ENCODE data around the gene CRTC3.

DNA sequence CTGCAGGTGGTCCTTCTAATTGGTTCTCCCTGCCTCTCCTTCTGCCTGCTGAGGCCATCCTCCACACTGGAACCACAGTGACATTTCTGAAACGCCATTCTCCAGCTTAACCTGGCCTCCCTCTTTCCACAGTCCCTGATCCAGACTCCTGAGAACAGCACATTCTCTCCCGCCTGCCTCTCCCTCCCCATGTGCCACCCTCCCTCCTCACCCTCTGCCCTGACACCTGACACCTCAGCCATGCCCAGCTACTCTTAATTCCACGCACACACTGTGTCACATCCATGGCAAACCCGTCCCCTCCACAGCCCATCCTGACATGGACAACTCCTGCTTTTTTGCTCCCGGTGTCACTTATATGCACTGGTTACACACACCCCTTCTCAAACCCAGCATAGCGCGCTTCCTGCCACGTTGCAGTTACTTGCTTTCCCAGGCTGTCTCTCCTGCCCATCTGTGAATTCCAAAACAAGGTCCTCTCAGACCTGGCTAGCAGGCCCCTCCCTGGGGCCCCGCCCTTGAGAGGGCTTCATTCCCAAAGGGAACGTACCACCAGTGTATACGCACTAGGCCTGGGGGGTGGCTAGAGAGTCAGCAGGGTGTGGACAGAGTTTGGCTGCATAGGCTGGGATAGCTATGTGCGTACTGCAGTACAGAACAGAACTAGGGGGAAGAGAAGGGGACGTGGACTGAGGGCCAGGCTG, 94.7 kb downstream of the CRTC3 start:
- TF ChIP-seq SUZ12 (IDR thresholded peaks at IDR 0.05) (no peak), SP1 (IDR thresholded peaks at IDR 0.05) (no peak), FOXA1 (IDR thresholded peaks at IDR 0.05) (no peak), LEF1 (IDR thresholded peaks at IDR 0.05; ENCODE audit: borderline replicate concordance) (no peak), BHLHE40 (IDR thresholded peaks at IDR 0.05; ENCODE audit: borderline replicate concordance) (no peak), TARDBP (IDR thresholded peaks at IDR 0.05) (no peak), ARNT (IDR thresholded peaks at IDR 0.05) (no peak), ZNF384 (IDR thresholded peaks at IDR 0.05) (no peak), FOXM1 (IDR thresholded peaks at IDR 0.05; ENCODE audit: borderline replicate concordance) (no peak), FOXK2 (IDR thresholded peaks at IDR 0.05) (no peak), ELF4 (IDR thresholded peaks at IDR 0.05) (no peak), CTBP1 (IDR thresholded peaks at IDR 0.05; ENCODE audit: borderline replicate concordance) (no peak)
- TF ChIP-seq, protein P1, sequence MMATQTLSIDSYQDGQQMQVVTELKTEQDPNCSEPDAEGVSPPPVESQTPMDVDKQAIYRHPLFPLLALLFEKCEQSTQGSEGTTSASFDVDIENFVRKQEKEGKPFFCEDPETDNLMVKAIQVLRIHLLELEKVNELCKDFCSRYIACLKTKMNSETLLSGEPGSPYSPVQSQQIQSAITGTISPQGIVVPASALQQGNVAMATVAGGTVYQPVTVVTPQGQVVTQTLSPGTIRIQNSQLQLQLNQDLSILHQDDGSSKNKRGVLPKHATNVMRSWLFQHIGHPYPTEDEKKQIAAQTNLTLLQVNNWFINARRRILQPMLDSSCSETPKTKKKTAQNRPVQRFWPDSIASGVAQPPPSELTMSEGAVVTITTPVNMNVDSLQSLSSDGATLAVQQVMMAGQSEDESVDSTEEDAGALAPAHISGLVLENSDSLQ (IDR thresholded peaks at IDR 0.05) = no peak
